Measurements from ENCODE around the gene LUC7L. TPM values are rescaled to one million over a fixed set of nuclear protein-coding genes. Genes with fewer than 3 reads are reported as not detected.

The LUC7L gene
- total and polyA plus RNA-seq, 2 of the 8 experiments (the other 6 are each of a cell fraction or from before 2014, with no cell fraction given) = 49.7 to 129 TPM

DNA sequence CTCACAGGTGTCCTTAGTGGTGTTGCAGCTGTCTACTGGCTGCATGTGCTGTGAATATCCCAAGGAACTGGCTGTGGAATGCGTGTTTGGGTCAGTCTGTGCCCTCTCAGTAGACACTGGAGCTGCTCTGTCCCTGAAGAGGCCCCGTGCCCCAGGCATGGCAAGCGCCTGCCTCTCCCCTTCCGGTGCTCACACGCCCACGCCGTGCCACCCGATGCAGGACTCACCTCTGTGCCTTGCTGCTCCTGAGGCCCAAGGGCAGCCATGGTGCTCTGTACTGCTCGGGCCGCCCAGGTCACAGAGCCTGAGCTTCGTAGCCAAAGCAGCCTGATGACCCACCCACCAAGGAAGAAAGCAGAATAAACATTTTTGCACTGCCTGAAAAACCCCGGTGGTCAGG is 36.5 kb upstream of the LUC7L start:
- peaks cover 0 to 17% of the 10 kb centered on the region in 2 experiments for H4K20me1 ChIP-seq (replicated peaks in 1 of 2; ENCODE audit: control insufficient read depth in 1 of 2, insufficient read depth in 2 of 2, low read length in 2 of 2)
- H4K91ac ChIP-seq (replicated peaks; ENCODE audit: insufficient read length, low read length) = no peak overlapping the region
- H2BK20ac ChIP-seq (ENCODE audit: low read length) = no peak overlapping the region
- no peak overlapping the region for H3K4me3 ChIP-seq (ENCODE audit: extremely low read depth in 1 of 4, insufficient read depth in 2 of 4, low read depth in 3 of 4, low read length in 4 of 4)
- no peak overlapping the region for H3K14ac ChIP-seq (ENCODE audit: insufficient read length)
- H4K5ac ChIP-seq (ENCODE audit: insufficient read length, low read depth, low read length) = no peak overlapping the region
- no peak overlapping the region for H2BK15ac ChIP-seq (ENCODE audit: low read length)
- H2AK5ac ChIP-seq (ENCODE audit: low read depth, low read length) = no peak overlapping the region
- no peak overlapping the region for H4K8ac ChIP-seq (ENCODE audit: extremely low read depth, insufficient read depth, low read length)
- no peak overlapping the region for H3K18ac ChIP-seq (ENCODE audit: extremely low read depth, low read length)
- H3K23me2 ChIP-seq (ENCODE audit: low read depth, low read length) = peaks cover 4% of the 10 kb centered on the region; the same call in 1 of the 2 replicates
- no peaks in the 10 kb centered on the region; a peak in 1 of 7 replicates for H3K4me1 ChIP-seq (replicated peaks in 1 of 4; ENCODE audit: control insufficient read depth in 3 of 4, insufficient read depth in 4 of 4, low read length in 3 of 4)
- no peak overlapping the region for H2BK120ac ChIP-seq (replicated peaks; ENCODE audit: low read depth, low read length)
- H3K36me3 ChIP-seq (ENCODE audit: control insufficient read depth in 2 of 4, insufficient read depth in 4 of 4, low read length in 3 of 4) = peaks cover 0 to 7% (median 3%) of the 10 kb centered on the region in 4 experiments; a peak in 3 of 8 replicates
- FAIRE-seq (no peak), DNase-seq (ENCODE audit: low read depth in 1 of 2, low spot score in 2 of 2) (no peak)
- no peak overlapping the region for H2AFZ ChIP-seq (ENCODE audit: low read length)
- H3K56ac ChIP-seq (replicated peaks; ENCODE audit: insufficient read length, low read depth, low read length) = no peak overlapping the region
- H2BK5ac ChIP-seq (ENCODE audit: low read depth, low read length) = no peak overlapping the region
- no peaks in the 10 kb centered on the region for H3K79me1 ChIP-seq (ENCODE audit: low read depth, low read length)
- H3K27ac ChIP-seq (ENCODE audit: low read depth, low read length) = no peak overlapping the region
- CTCF ChIA-PET (ENCODE audit: partially characterized antibody) = interaction anchor here (0.9 to 1.4 kb wide), 3 partner anchors 38 to 96 kb away, joined by 3 to 4 read pairs (median 3); no protein-coding TSS in a partner anchor
- H3K4ac ChIP-seq (replicated peaks; ENCODE audit: insufficient read length, low read depth, low read length) = no peak overlapping the region
- H3K23ac ChIP-seq (ENCODE audit: insufficient read length) = no peak overlapping the region
- no peak overlapping the region for H3K9ac ChIP-seq (replicated peaks in 1 of 4; ENCODE audit: extremely low read depth in 1 of 4, low read depth in 3 of 4, low read length in 3 of 4)
- no peaks in the 10 kb centered on the region for H3K9me3 ChIP-seq (ENCODE audit: insufficient read depth in 2 of 2, low read depth in 1 of 2, low read length in 1 of 2)
- no peaks in the 10 kb centered on the region for H3K79me2 ChIP-seq (ENCODE audit: control insufficient read depth in 1 of 2, insufficient read depth in 2 of 2, low read length in 2 of 2)
- WGBS, 2 experiments (ENCODE audit: extremely low coverage in 1 of 2, insufficient coverage in 1 of 2, insufficient read length in 1 of 2, insufficient replicate concordance in 2 of 2, low coverage in 1 of 2, low lambda C conversion rate in 2 of 2, missing lambda C conversion rate in 1 of 2) = 90% methylated on average over 12 of the region's 12 CpGs; no CpG with 5 or more reads in 1 of the 2 experiments
- H3K4me2 ChIP-seq (ENCODE audit: insufficient read depth in 1 of 2, low read depth in 2 of 2, low read length in 2 of 2) = no peak overlapping the region
- no peaks in the 10 kb centered on the region for H3K27me3 ChIP-seq (replicated peaks in 1 of 4; ENCODE audit: control insufficient read depth in 3 of 4, extremely low read depth in 1 of 4, insufficient read depth in 3 of 4, low read length in 3 of 4)
- H2BK12ac ChIP-seq (ENCODE audit: low read depth, low read length) = no peak overlapping the region
- POLR2A ChIA-PET (ENCODE audit: partially characterized antibody) = interaction anchor here (1.5 kb wide), 1 partner anchor 11 kb away, joined by 6 read pairs; the partner anchor contains the start of gene RGS11
- TF ChIP-seq TEAD4 (IDR thresholded peaks at IDR 0.05; ENCODE audit: low read depth, low read length) (no peak), CEBPB (IDR thresholded peaks at IDR 0.05; ENCODE audit: low read depth, low read length) (no peak), HDAC6 (IDR thresholded peaks at IDR 0.05; ENCODE audit: low read depth, low read length) (no peak), SP2 (IDR thresholded peaks at IDR 0.05; ENCODE audit: low read length) (no peak), CTBP2 (IDR thresholded peaks at IDR 0.05; ENCODE audit: borderline replicate concordance, insufficient read depth, insufficient read length, low read length) (no peak), CHD1 (IDR thresholded peaks at IDR 0.05; ENCODE audit: low read depth, low read length) (no peak), TBP (IDR thresholded peaks at IDR 0.05; ENCODE audit: low read depth, low read length) (no peak), POLR2AphosphoS5 (IDR thresholded peaks at IDR 0.05; ENCODE audit: low read depth, low read length) (no peak), RBBP5 (IDR thresholded peaks at IDR 0.05; ENCODE audit: borderline replicate concordance, low read depth, low read length) (no peak), SIX5 (IDR thresholded peaks at IDR 0.05; ENCODE audit: low read depth, low read length) (no peak), RAD21 (IDR thresholded peaks at IDR 0.05 in 1 of 2, conservative IDR thresholded peaks at IDR 0.05 in 1 of 2; ENCODE audit: low read depth in 2 of 2, low read length in 2 of 2) (no peak), BRCA1 (IDR thresholded peaks at IDR 0.05; ENCODE audit: low read depth, low read length) (no peak)
- TF ChIP-seq, protein P1, sequence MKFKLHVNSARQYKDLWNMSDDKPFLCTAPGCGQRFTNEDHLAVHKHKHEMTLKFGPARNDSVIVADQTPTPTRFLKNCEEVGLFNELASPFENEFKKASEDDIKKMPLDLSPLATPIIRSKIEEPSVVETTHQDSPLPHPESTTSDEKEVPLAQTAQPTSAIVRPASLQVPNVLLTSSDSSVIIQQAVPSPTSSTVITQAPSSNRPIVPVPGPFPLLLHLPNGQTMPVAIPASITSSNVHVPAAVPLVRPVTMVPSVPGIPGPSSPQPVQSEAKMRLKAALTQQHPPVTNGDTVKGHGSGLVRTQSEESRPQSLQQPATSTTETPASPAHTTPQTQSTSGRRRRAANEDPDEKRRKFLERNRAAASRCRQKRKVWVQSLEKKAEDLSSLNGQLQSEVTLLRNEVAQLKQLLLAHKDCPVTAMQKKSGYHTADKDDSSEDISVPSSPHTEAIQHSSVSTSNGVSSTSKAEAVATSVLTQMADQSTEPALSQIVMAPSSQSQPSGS (IDR thresholded peaks at IDR 0.05; ENCODE audit: low read length) = no peak
